GM12873 (cell line): ENCODE data around the gene SLC9A3.

Source experiments
- CTCF ChIP-seq: IDR thresholded peaks from 2 replicates; pipeline ENCODE4 v1.5.1; 2012; ENCODE audit warnings: low read depth, mild to moderate bottlenecking, moderate library complexity, low read length, control low read depth; ENCODE audit not compliant: insufficient read depth; ENCODE audit errors: missing control alignments

SLC9A3 gene

GRCh38 chr5:524234-524972, at the start of gene SLC9A3:
Gene SLC9A3 (minus strand): TSS chr5:524449.
- TF ChIP-seq CTCF, result no peak

GRCh38 chr5:573976-574375, 49.7 kb upstream of the SLC9A3 start:
- no peak for TF ChIP-seq CTCF

GRCh38 chr5:573206-573605, 49.0 kb upstream of the SLC9A3 start:
- TF ChIP-seq CTCF, result no peak

GRCh38 chr5:572398-573019, 48.3 kb upstream of the SLC9A3 start:
- TF ChIP-seq CTCF, result no peak

GRCh38 chr5:571791-572190, 47.5 kb upstream of the SLC9A3 start:
- TF ChIP-seq CTCF, result no peak

- TF ChIP-seq CTCF, result no peak
Observed at GRCh38 chr5:570886-571285, 46.6 kb upstream of the SLC9A3 start.

GRCh38 chr5:570446-570845, 46.2 kb upstream of the SLC9A3 start:
- no peak for TF ChIP-seq CTCF
